Right lobe of liver (tissue), 6 donors: ENCODE measurements around the gene SYNE2. TPM values are rescaled to one million over a fixed set of nuclear protein-coding genes. Genes with fewer than 3 reads are reported as not detected.
"Not testable (repeated sequence)": the region's sequence is repeated elsewhere in the genome, so short reads cannot be mapped to it uniquely, and the experiment has no call there.

Experiments used
- ATAC-seq, 4 donors: fragments of 200-7000 bp; cut with Tn5 transposase; one replicate each; pipeline ENCODE4 v1.9.1; 2020; ENCODE audit warnings: mild to moderate bottlenecking in 4 of 4, moderate library complexity in 4 of 4
- DNase-seq, 3 donors: peaks; one replicate each; pipeline ENCODE4 v3.0.0-alpha.2; 2020
- H3K27ac ChIP-seq, 3 donors: fragments of 200-600 bp; one replicate each; pipeline ENCODE4 v1.8.0; 2022
- H3K27me3 ChIP-seq, 2 donors: fragments of 200-600 bp; one replicate each; pipeline ENCODE4 v1.8.0; 2022
- H3K36me3 ChIP-seq, 4 donors: fragments of 200-600 bp; sonication (generic) in 1 of 4; one replicate each; pipeline versions ENCODE4 v1.5.1 to v1.8.0; 2017 to 2022; ENCODE audit warnings: control low read depth in 1 of 4
- H3K4me1 ChIP-seq, 4 donors: fragments of 200-600 bp; sonication (generic) in 1 of 4; one replicate each; pipeline versions ENCODE4 v1.5.1 to v1.8.0; 2017 to 2022; ENCODE audit warnings: control low read depth in 1 of 4
- H3K4me3 ChIP-seq, 3 donors: fragments of 200-600 bp; one replicate each; pipeline ENCODE4 v1.8.0; 2022
- H3K9me3 ChIP-seq, 4 donors: fragments of 200-600 bp; sonication (generic) in 1 of 4; one replicate each; pipeline versions ENCODE4 v1.5.1 to v1.8.0; 2017 to 2022; ENCODE audit warnings: control low read depth in 1 of 4
- POLR2A ChIP-seq: fragments of 450-650 bp; IDR thresholded peaks from one replicate; pipeline ENCODE4 v1.6.1; 2017; ENCODE audit warnings: antibody characterized with exemption, mild to moderate bottlenecking
- WGBS: methylation state at CpG from one replicate; pipeline ENCODE4 v1.1.6; 2018; ENCODE audit warnings: low coverage, low lambda C conversion rate; ENCODE audit not compliant: insufficient coverage; ENCODE audit errors: missing lambda C conversion rate; 5-methylcytosine and 5-hydroxymethylcytosine counted together
- intact Hi-C, 2 donors: fragments of 100-400 bp; cut with DNase I; formaldehyde crosslinking; loops; one replicate each; pipeline versions ENCODE4 v1.11.2 to v1.14.1; 2022
- total RNA-seq, 6 experiments: library from RNA; depleted of rRNA in 2 of 6; stranded (reverse); fragments of >200 nt in 2 of 6; fragmentation: NEBNext Ultra II Directional in 3 of 6; extraction: Animal tissue kit (Norgen Biotek cat#: 25700) in 3 of 6; gene quantifications; one replicate each; pipeline versions ENCODE4 v1.1.0 to v1.2.4, GENCODE V29; 2016 to 2023
- TF ChIP-seq, protein P1 (sequence below), 4 donors: fragments of 200-600 bp in 3 of 4; fragments of 450-650 bp in 1 of 4; IDR thresholded peaks; one replicate each; pipeline versions ENCODE4 v1.5.1 to v1.8.0; 2016 to 2022; ENCODE audit warnings: antibody characterized with exemption in 4 of 4, mild to moderate bottlenecking in 2 of 4
- donor health status: DM: no; HTN: yes; CAD: no.
- donor health status: DM: no; HTN: no; CAD: no.
- donor health status: DM: no; HTN: no; CAD: no.
- donor health status: DM: no; HTN: yes; CAD: no.
- donor health status: DM: no; HTN: yes; CAD: no.

Gene SYNE2
- total RNA-seq, 6 experiments from 2014 or later, result 34.6 to 118 (median 47.8) TPM

DNA sequence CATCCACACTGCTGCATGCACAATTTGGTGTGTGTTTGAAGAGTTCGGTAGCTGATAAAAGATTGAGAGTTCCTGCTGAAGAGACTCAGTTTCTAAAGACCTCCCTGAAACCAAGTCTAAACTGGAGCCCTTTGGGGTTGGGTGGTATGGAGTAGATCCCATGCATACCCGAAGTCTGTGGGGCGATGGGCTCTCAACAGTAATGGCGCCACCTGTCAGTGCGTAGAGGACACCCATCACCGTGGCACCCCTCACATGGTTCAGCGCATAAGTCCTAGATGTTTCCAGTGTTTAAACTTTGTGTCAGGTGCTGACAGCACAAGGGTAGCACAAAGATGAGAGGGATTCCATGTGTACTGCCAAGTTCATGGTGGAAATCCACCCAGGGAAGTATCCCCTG lies 355.5 kb downstream of the SYNE2 start:
- H3K4me3 ChIP-seq, result no peak overlapping the region
- no peak for DNase-seq
- ATAC-seq, result peak in 2 of 4 donors; percentile 8 to 29
- intact Hi-C loops, result no loop called here
- H3K27ac ChIP-seq, result no peak overlapping the region
- H3K9me3 ChIP-seq, result no peaks in the 10 kb centered on the region
- peaks cover 0 to 56% (median 27%) of the 10 kb centered on the region in 4 donors for H3K36me3 ChIP-seq
- TF ChIP-seq POLR2A, result no peak
- TF ChIP-seq, protein P1, sequence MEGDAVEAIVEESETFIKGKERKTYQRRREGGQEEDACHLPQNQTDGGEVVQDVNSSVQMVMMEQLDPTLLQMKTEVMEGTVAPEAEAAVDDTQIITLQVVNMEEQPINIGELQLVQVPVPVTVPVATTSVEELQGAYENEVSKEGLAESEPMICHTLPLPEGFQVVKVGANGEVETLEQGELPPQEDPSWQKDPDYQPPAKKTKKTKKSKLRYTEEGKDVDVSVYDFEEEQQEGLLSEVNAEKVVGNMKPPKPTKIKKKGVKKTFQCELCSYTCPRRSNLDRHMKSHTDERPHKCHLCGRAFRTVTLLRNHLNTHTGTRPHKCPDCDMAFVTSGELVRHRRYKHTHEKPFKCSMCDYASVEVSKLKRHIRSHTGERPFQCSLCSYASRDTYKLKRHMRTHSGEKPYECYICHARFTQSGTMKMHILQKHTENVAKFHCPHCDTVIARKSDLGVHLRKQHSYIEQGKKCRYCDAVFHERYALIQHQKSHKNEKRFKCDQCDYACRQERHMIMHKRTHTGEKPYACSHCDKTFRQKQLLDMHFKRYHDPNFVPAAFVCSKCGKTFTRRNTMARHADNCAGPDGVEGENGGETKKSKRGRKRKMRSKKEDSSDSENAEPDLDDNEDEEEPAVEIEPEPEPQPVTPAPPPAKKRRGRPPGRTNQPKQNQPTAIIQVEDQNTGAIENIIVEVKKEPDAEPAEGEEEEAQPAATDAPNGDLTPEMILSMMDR (IDR thresholded peaks at IDR 0.05), result no peak
- no peaks in the 10 kb centered on the region for H3K4me1 ChIP-seq
- H3K27me3 ChIP-seq, result no peaks in the 10 kb centered on the region
- WGBS, result 89% methylated on average over 3 of the region's 7 CpGs

DNA sequence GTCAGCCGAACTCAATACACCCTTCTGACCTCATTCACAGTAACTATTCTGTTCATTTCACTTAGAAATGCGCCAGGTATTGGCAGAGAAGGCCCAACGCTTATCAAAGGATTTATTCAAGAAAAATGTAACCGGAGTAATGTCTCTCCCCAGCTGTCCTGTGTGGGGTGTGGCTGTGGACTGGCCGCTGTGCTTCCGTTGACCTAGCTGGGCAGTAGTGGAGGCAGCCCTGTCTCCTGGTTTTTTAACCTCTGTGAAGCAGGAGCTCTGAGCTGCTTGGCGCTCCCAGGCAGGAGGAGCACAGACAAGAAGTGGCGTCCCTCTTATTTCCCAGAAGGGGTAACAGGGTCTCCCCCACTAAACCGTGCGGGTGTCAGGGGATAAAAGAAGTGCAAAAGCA lies 356.2 kb downstream of the SYNE2 start:
- DNase-seq (no peak), ATAC-seq (no peak)
- Histone ChIP-seq H3K27me3 (no peaks in the 10 kb centered on the region), H3K36me3 (peaks cover 4 to 60% (median 31%) of the 10 kb centered on the region in 4 donors), H3K4me1 (no peaks in the 10 kb centered on the region), H3K4me3 (no peak overlapping the region), H3K9me3 (no peaks in the 10 kb centered on the region), H3K27ac (no peak overlapping the region)
- TF ChIP-seq, protein P1 (IDR thresholded peaks at IDR 0.05), result no peak
- 81% methylated on average over 5 of the region's 10 CpGs for whole genome bisulfite sequencing
- intact Hi-C loops, result no loop called here

DNA sequence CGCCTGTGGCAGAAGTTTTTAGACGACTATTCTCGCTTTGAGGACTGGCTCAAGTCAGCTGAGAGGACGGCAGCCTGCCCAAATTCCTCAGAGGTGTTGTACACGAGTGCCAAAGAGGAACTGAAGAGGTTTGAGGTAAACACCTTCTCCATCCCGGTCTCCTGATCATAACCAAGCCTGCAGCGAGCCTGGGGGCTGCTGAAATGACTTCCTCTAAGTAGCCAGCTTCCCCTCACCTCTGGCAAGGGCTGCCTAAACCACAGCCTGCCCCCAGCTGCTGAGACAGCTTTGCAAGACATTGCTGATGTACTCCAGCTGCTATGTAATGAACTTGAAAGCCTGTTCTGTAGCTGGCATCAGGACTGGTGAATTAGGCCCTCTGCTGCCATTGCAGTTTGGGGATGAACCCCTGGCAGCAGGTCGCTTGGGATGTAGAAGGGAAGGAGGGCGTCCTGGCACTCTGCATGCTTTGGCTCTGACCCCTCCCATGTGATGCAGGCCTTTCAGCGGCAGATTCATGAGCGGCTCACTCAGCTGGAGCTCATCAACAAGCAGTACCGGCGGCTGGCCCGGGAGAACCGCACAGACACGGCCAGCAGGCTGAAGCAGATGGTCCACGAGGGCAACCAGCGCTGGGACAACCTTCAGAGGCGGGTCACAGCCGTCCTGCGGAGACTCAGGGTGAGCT lies 356.8 kb downstream of the SYNE2 start:
- Histone ChIP-seq H3K27ac (no peak overlapping the region), H3K27me3 (no peaks in the 10 kb centered on the region), H3K4me3 (no peak overlapping the region), H3K9me3 (no peaks in the 10 kb centered on the region), H3K4me1 (no peaks in the 10 kb centered on the region), H3K36me3 (peaks cover 6 to 66% (median 34%) of the 10 kb centered on the region in 4 donors)
- 40% methylated on average over 3 of the region's 21 CpGs for WGBS
- intact Hi-C loops, result no loop called here
- peak in 2 of 4 donors; percentile 12 to 29 for ATAC-seq
- DNase-seq, result peak in 1 of 3 donors; percentile 55
- TF ChIP-seq, protein P1 (IDR thresholded peaks at IDR 0.05), result no peak
- TF ChIP-seq POLR2A, result no peak

DNA sequence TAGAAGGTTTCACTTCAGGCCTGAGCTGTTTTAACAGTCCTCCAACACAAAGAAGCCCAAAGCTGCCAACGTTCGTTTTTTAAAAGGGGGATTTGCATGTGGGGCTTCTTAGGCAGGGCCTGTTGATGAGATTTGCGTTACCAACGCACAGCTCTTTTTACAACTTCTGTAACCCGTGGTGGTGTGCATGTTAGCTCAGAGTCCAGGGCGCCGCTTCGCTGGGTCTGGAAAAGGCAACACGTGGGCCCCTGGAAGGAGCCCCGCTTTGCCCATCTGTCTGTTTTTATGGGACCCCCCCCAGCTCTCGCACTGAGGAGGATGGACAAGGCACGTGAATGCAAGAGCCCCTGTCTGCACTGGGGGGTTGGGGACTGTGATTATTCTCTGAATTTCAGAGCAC lies 357.4 kb downstream of the SYNE2 start:
- no peaks in the 10 kb centered on the region for H3K9me3 ChIP-seq
- intact Hi-C loops, result no loop called here
- no peaks in the 10 kb centered on the region for H3K27me3 ChIP-seq
- DNase-seq, result no peak
- no peak for TF ChIP-seq POLR2A
- TF ChIP-seq, protein P1 (IDR thresholded peaks at IDR 0.05), result no peak
- no peak overlapping the region for H3K27ac ChIP-seq
- no peaks in the 10 kb centered on the region for H3K4me1 ChIP-seq
- no peak overlapping the region for H3K4me3 ChIP-seq
- 93% methylated on average over 8 of the region's 12 CpGs for WGBS
- ATAC-seq, result no peak
- peaks cover 6 to 73% (median 39%) of the 10 kb centered on the region in 4 donors for H3K36me3 ChIP-seq

DNA sequence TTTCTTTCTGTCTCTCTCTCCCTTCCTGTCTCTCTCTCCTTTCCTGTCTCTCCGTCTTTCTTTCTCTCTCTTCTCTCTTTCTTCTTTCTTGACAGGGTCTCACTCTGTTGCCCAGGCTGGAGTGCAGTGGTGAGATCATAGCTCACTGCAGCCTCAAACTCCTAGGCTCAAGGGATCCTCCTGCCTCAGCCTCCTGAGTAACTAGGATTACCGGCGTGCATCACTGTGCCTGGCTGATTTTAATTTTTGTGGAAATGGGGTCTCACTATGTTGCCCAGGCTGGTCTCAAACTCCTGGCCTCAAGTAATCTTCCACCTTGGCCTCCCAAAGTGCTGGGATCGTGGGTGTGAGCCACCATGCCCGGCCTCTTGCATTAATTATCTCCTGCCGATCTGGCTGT lies 358.1 kb downstream of the SYNE2 start:
- peaks cover 6 to 80% (median 42%) of the 10 kb centered on the region in 4 donors for H3K36me3 ChIP-seq
- H3K4me3 ChIP-seq, H3K27me3 ChIP-seq, DNase-seq, H3K4me1 ChIP-seq, intact Hi-C loops, ATAC-seq, H3K9me3 ChIP-seq, H3K27ac ChIP-seq: not testable (repeated sequence)
- 89% methylated on average over 4 of the region's 6 CpGs for WGBS
